HuH-7 (cell line): ENCODE results near the gene CAMK1G.

Experiments
- DNase-seq: peaks from one replicate; pipeline ENCODE4 v3.0.0; 2011; ENCODE audit warnings: low spot score

The CAMK1G gene

DNA sequence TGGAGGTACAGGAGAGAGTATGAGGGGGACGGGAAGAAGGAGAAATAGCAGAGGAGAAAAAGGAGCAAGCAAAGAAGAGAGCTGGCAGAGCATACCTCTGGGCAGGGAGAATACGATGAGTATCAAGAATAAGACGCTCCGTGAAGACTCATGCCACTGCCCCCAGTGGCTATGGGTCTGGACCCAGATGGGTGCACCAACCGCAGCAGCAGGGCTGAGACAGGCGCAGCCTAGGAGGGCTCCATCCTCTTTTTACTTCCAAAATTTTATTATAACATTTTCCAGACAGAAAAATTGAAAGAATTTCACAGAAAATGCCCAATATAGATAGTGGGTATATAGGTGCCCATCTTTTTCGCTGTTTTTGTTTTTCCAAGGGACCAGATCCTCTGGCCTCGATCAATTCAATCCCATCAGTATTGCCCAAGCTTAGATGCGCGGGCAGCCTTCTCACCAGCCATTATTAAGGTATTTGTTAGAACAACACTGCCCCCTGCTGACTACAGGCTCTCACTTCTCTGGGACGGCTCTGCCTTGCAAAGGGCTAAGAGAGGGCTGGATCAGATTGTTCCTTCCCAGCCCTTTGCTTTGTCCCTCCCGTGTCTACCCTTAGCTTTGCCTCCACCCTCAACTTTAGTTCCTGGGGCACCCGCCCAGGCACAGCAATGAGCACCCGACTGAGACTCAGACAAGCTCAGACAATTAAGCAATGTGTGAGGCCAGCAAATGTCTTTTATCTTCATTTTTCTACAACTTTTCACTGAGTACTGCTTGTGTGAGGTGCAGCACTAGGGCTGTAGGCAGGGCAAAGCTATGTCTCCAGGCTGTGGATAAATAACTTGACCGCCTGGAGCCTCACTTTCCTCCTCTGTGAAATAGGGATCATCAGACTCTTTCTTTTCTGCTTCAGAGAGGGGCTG is 17.5 kb upstream of the CAMK1G start:
- DNase-seq: peak; percentile 52

DNA sequence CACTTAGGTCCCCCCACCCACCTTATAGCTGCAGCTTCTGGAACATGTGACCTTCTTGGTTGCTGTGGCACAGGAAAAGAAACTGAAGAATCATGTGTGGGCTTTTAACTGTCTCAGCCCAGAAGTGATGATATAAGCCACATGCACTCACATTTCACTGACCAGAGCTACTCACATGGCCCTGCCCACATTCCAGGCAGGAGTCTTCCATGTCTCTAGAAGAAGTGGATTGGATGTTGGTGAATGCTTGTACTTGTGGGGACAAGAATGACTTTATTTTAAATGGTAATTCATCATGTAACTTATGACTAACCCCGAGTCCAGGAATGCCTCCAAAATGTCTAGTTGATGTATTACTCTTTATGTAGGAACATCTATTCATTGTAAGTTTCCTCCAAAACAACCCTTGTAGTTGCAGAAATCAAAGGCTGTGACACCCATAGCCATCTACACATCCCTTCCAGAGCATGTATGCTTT is 15.8 kb upstream of the CAMK1G start:
- DNase-seq: no peak

DNA sequence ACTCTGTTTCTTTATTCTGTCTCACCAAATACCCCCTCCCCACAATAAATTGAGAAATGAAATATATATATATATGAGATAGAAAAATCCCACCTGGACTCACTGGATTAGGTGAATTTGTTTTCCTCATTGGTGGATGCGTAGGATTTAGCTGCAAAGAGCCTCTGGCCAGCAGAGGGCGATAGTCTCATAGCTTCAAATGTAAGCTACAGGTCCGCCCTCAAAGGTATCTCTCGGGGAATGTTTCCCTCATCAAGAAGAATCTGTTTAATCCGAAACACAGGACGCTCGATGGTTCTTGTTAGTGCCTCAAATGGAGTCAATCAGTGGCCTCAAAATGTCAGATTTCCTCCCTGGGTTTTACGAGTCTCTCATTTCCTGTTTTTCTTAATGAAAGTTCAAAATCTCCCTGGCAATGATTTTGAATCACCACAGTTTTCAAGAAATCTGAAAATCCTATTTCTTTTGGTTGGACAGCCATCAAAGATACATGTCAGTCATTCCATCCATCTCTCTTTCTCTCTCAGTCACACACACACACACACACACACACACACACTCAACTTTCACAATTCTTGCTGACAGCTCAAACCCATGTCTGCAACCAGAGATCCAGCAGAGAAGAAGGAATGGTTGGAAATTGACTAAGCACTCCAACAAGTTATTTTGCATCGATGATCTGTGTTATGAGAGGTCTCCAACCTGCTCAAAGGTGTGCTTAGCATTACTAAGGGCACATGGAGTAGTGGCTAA is 13.9 kb upstream of the CAMK1G start:
- DNase-seq: peak; percentile 32

DNA sequence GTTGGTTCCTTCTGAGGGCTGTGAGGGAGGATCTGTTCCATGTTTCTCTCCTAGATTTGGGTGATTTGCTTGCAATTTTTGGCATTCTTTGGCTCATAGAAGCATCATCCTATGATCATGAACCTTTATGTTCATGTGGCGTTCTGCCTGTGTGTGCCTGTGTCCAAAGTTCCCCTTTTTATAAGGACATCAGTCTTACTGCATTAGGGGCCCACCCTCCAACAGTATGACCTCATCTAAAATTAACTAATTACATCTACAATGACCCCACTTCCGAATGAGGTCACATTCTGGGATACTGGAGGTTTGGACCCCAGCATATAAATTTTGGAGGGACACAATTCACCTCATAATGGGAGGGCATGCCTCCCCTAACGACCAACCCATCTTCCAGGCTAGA is 12.8 kb upstream of the CAMK1G start:
- no peak for DNase-seq

DNA sequence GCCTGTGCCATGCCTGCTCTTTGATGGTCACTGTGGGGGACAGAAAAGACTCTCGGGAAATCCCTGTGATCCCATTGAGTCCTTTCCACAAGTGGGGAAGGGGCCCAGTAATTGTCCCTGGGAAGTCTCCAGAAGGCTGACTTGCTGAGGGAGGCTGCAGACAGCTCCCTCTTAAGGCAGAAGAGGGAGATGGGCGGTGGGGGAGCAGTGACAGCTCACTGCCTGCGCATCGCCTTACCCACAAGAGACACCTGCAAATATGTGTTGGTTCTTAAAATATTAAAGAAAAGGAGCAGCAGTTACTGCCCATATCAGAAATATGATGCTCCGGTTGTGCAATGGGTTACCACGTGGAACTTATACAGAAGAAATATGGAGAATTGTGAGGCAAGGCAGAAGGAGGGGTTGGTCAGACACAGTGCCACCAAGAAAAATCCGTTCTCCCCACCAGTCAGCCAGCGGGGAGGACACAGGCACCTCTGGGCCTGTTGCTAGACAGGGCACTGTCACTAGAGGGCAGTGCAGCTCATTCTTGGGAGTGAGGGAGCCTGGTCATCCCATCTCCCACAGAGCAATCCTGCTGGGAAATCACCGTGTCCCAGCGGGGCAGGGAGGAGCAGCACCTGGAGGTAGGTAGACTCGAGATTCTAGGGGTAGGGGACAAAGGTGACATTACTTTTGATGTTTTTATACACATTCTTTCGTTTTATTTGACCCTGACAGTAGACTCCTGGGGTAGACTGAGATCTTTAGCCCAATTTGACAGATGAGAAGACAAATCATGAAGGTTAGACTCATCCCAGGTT is 6.9 kb upstream of the CAMK1G start:
- DNase-seq: peak; percentile 82

DNA sequence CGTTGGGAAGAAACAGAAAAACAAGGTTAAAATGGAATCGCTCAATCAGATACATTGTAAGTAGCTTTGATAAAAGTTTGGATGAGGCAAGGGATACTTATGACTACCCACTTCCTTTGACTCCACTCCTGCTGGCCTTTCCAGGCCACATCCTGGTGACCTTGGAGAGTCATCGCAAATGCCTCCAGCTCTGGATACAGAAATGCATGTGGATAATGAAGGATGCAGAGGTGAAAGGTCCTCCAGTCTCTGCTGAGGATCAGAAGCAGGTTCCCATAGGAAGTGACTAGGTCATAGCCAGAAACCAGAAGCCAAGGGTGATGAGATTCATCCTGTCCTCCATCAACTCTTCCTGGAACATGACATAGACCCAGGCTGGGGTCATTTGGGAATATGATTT is 6.2 kb upstream of the CAMK1G start:
- no peak for DNase-seq

DNA sequence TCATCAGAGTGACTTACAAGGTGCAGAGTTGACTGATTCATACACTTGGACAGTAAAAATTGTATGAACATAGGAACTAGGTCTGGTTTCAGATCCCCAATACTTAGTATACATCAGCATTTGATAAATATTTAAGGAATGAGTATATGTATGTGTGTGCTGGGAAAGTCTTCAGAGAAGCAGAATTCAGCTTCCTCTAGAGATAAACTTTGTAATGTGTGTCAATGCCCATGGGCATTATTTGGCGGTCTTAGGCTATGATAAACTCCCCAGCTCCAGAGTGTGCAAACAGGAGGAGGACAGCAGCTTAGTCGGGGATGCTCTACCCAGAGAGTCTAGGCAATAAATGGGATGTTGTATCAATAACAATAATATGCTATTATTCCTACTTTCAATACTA is 2.9 kb upstream of the CAMK1G start:
- DNase-seq: no peak

DNA sequence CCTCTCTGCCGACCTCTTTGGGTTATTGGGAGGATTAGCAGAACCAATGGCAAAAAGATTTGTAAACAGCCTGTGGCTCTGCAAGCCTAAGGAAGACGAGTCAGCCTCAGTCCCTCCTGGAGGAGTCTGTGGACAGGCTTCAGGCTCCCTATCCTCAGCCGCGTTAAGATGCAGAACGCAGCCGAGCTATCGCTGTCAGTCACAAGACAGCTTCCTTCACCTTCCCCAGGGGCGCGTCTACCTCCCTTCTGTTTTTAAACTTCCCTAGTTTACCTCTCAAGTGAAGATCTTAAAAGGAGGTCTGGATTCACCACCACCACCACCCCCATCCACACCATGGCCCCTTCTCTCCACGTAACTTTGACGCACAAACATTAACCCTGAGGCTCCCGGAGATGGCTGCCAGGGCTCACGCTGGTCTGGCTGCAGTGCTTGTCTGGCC is 738 bp downstream of the CAMK1G start:
- DNase-seq: no peak

DNA sequence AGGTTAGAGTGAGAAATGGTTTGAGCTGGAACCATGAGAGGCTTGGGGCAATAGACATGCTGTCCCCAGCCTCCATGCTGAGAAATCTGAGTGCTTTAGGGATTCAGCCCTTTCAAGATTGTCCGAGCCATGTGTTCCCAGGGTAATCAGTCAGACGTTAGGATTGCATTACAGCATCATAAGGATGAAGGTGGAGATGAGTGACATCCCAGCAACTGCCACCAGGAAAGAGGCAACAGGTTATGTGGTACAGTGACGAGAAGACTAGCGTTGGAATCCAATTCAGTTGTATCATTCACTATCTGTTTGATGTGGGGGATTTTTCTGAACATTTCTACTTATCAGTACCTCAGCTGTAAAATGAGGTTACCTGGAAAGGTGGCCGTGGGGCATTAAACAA is 1.7 kb downstream of the CAMK1G start:
- no peak for DNase-seq

DNA sequence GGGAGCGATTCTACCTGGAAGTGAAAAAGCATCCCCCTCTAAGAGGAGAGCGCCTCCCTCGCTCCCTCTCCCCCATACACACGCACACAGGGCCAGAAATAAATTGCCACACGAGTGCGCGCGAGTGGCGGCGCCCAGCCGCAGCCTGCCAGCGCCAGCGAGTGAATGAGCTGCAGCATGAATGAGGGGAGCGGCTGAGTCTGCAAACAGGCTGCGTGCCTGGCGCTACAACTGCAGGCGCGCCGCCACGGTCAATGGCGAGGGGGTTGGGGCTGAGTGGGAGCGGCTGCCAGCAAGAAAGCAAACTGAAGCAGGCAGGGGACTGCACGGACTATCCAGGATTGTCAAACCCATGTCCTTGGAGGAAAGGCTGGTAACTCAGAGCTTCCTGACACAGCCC is 2.2 kb downstream of the CAMK1G start:
- no peak for DNase-seq

DNA sequence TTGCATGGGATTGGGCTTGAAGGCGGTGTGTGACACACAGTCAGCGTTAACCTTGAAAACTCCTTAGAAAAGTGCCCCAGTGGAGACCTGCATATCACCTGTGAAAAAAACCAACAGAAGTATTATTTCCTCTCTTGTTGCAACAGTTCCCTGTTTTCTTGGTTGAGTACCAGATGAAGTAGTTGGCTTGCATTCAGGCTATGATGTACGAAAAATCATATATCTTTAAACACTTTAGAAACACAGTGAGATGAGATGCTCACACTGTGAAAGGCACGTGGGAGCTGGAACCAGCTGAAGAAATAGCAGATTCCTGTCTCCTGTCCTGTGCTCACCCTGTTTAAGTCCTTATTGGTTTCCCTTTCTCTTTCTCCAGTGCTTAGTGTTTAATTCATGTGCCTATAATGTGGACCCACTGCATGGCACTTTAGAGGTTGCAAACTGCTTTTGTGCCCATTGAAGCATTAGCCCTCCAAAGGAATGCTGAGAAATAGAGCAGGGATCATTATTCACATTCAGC is 2.8 kb downstream of the CAMK1G start:
- DNase-seq: no peak

DNA sequence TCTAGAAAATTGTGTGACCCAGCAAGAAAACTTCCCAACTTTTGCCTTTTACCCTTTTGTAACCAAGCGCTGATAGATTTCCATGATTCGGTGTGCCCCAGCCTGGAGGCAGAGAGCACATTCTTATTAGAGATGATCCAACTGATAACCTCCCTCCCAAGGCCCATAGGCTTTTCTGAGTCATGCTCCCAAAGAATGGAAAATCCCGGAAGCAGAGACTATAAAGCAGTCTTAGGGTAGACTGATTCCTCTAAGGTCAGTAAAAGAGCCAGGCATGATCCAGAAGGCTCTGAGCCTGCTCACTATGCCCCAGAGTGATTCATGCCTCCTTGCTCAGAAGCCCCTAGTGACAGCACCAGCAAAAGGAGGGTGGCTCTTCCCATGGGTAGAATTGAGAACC is 4.3 kb downstream of the CAMK1G start:
- DNase-seq: no peak

DNA sequence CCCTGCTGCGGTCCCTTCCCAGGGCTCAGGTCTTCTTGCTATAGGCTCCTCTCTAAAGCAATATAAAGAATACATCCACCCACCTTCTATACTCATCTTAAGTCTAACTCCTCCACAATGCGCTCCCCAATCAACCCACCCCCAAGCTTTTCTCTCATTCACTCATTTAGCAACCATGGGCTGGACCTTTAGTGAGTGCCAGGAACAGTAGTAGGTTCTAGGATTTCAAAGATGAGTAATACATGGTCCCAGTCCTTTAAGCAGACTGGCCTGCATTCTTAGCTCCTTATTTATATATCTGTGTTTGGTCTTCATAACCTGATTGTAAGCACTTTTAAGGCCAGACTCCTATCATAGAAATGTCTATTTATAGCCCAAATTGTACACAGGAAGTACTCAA is 5.9 kb downstream of the CAMK1G start:
- no peak for DNase-seq

DNA sequence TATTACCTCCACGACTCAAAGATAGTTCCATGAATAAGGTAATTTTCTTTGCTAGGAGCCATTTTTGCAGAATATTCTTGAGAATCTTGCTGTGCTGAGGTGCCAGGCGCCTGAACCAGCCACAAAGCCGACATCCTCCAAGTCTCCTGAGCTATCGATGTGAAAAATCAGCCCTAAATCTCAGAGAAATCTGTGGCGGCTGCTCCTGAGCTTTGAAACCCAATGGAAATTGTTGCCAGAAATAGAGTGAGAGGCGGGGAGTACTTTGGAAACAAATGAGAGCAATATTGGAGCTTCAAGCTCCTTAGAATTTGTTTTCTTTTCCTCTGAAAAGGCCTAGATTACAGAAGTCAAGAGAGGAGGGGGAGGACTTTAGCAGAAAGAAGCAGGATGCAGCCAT is 6.3 kb downstream of the CAMK1G start:
- no peak for DNase-seq

DNA sequence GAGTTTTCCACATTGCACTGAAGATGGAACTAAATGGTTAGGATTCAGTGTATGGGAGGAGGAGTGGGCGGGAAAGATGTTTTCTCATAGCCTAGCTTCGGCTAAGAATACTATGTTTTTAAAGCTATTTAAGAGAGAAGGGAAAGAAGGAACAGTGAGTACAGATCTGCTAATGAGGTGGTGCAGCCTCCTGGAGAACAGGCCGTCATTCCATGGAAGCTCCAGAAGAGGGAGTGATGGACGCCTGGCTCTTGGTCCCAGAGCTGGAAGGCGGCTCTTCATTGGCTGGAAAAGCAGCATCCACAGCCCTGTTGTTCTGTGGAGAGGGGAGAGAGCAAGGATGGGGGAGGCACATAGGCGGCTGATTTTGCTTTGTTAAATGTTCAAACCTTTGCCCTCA is 6.9 kb downstream of the CAMK1G start:
- DNase-seq: peak; percentile 58

DNA sequence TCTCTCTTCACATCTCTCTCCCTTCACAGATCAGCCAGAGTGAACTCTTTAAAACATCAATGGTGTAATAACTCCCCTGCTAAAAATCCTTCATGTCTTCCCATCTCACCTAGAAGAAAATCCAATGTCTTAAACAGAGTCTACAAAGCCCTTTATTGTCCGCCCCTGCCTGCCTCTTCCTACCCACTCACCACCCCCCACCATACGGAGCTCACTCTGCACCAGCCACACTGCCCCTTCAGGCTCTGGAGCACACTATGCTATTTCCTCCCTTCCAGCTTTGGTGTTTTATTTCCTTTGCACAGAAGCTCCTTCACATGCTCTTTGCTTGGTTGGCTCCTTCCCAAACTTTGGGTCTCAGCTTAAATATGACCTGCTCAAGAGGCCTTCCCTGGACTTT is 10.2 kb downstream of the CAMK1G start:
- DNase-seq: no peak

DNA sequence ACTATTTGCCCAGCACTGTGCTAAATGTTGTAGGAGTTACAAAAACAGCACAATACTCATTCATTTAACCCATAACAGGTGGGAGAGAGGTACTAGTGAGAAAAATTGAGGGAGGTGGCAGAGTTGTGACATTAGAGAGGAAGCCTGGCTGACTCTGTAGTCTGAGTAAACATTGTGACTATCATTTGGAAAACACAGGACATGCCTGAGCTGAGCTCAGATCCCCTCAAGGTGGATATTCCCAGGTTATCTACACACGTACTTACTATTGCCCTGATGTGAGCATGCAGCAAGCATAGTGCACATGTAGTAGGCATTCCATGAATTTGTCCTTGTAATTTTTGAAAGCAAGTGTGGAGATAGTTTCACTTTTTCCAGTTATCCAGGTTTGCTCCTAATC is 10.9 kb downstream of the CAMK1G start:
- no peak for DNase-seq

DNA sequence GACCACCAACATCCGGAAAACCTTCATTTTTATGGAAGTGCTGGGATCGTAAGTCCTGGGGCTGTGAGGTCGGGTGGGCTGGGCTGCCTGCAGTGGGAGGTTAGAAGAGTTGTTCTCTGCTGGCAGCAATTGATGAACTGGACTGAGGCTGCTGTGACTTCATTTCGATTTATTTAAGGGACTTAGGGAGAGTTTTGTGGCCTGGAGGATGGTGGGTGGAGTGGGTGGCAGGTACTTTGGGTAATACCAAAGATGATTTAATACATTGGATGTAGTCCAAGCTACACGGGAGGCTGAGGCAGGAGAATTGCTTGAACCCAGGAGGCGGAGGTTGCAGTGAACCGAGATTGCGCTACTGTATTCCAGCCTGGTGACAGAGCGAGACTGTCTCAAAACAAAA is 11.5 kb downstream of the CAMK1G start:
- DNase-seq: no peak

DNA sequence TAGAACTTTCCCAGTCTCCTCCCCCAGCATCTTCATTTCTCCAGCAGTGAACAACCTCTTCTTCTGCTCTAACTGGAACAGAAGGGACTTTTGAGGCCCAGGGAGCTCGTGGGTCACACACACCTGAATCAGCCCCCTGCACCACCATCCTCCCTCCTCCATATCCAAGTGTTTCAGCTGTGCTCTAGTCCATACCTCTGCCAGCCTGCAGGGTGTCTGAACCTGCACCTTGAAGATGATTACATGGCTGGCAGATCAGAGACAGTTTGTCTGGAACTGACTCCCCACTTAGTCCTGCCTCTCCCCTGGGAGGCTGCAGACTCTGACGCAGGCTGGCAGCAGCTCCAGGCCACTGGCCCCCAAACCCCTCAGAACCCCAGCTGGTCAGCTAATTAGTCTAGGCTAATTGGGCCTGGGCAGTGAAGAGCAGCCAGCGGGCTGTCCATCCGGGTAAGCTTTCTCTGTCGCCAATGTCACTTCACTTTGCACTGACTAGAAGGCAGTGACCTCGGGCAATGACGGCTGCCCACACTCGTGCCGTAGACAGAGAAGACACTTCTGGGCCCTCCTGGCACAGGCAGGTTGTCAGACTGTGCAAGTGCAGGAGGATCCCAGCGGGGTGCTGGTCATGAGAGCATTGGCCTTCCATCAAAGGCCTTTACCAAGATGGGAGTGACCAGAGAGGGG is 12.2 kb downstream of the CAMK1G start:
- no peak for DNase-seq

DNA sequence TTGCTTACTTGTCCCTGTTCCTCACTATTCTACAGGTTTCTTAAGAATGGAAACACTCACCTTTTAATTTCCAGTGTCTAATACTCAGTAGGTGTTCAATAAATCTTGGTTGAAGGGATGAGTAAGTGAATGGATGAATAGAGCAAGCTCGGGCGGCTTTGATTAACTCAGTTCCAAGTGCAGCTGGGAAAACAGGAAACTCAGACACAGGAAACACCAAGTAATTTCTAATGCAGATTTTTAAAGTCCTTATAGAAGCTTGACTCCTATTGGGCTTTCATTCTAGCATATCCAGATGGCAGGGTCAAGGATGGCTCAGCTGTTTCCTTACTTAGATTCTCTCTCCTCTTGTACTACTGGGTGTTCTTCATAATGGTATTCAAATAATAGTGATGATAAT is 14.0 kb downstream of the CAMK1G start:
- DNase-seq: no peak

DNA sequence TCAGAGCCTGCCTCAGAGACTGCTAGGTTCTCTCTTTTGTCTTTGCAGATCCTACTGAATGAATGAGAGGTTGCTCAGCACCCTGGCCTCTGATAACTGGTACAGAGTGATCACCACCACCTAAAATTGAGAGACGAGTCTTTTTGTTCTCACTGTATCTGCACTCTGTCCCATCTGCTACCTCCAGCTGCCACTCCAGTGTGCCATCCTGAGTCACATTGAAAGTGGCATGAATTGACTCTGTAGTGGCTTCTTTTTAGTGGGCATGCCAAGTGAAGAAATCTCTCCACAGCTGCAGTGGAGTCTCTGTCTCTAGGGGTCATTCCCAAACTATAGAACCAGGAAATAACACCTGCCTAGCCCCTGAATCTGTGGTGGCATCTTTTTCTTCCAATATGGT is 14.7 kb downstream of the CAMK1G start:
- DNase-seq: no peak

DNA sequence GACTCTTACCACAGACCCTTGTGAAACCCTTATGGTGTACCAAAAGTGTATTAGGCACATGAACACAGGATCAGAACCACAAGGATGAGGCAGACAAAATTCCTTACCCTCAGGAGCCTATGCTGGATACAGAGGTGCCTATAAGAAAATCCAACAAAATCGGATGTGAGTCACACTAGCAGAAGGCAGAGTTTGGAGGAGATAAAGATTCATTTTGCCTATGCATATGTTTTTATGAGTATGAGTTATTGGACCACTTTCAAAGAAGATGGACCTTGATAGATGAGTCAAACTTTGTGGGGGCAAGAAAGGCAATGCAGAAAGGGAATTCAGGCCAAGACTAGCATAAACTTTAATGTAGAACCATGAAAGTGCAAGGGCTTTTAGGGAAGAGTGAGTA is 17.0 kb downstream of the CAMK1G start:
- DNase-seq: no peak
